Measurements from ENCODE around the gene FAM107B.

The FAM107B gene

DNA sequence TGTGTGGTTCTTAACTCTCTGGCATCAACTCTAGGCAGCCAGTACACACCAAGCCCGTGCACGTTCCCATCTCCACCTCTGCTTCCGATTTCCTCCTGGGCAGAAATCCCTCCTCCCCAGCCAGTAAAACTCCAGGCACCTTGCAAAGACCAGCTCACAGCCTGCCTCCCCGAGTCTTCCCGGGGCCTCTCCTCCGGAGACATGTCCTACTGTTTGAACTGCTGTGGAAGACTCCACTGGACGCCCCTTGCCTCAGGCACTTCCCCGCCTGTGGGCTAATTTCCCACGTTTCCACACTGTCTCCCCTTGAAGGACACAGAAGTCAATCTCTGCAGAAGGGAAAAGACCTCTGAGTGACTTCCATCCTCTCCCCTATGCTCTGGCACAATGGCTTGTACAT lies 233.3 kb downstream of the FAM107B start:
- no peaks in the 10 kb centered on the region for H3K27me3 ChIP-seq (ENCODE audit: control insufficient read depth, insufficient read depth, low read length)
- peaks cover 7% of the 10 kb centered on the region for H3K79me2 ChIP-seq
- H3K9ac ChIP-seq = no peak overlapping the region
- no peak overlapping the region for H3K4me3 ChIP-seq (ENCODE audit: low read depth, low read length)
- H3K27ac ChIP-seq = no peak overlapping the region
- H3K4me1 ChIP-seq = peaks cover 6% of the 10 kb centered on the region
- TF ChIP-seq, protein P1, sequence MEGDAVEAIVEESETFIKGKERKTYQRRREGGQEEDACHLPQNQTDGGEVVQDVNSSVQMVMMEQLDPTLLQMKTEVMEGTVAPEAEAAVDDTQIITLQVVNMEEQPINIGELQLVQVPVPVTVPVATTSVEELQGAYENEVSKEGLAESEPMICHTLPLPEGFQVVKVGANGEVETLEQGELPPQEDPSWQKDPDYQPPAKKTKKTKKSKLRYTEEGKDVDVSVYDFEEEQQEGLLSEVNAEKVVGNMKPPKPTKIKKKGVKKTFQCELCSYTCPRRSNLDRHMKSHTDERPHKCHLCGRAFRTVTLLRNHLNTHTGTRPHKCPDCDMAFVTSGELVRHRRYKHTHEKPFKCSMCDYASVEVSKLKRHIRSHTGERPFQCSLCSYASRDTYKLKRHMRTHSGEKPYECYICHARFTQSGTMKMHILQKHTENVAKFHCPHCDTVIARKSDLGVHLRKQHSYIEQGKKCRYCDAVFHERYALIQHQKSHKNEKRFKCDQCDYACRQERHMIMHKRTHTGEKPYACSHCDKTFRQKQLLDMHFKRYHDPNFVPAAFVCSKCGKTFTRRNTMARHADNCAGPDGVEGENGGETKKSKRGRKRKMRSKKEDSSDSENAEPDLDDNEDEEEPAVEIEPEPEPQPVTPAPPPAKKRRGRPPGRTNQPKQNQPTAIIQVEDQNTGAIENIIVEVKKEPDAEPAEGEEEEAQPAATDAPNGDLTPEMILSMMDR (IDR thresholded peaks at IDR 0.05) = no peak
- no peaks in the 10 kb centered on the region for H3K9me3 ChIP-seq (ENCODE audit: control insufficient read depth, low read length)
- no peaks in the 10 kb centered on the region for H3K36me3 ChIP-seq (ENCODE audit: control insufficient read depth, insufficient read depth, low read length)
- no peak overlapping the region for H2AFZ ChIP-seq
- no peak overlapping the region for H3K4me2 ChIP-seq (ENCODE audit: low read length)

- H3K27ac ChIP-seq = no peak overlapping the region
- no peak overlapping the region for H3K4me2 ChIP-seq (ENCODE audit: low read length)
- H3K79me2 ChIP-seq = peaks cover 9% of the 10 kb centered on the region
- TF ChIP-seq, protein P1 (IDR thresholded peaks at IDR 0.05) = no peak
- no peak overlapping the region for H3K4me3 ChIP-seq (ENCODE audit: low read depth, low read length)
- H3K27me3 ChIP-seq (ENCODE audit: control insufficient read depth, insufficient read depth, low read length) = no peaks in the 10 kb centered on the region
- no peak overlapping the region for H3K9ac ChIP-seq
- H3K4me1 ChIP-seq = peaks cover 6% of the 10 kb centered on the region
- H2AFZ ChIP-seq = no peak overlapping the region
- H3K9me3 ChIP-seq (ENCODE audit: control insufficient read depth, low read length) = no peaks in the 10 kb centered on the region
- no peaks in the 10 kb centered on the region for H3K36me3 ChIP-seq (ENCODE audit: control insufficient read depth, insufficient read depth, low read length)
Observed at GRCh38 chr10:14540611-14541010, 234.1 kb downstream of the FAM107B start.

- Histone ChIP-seq H3K79me2 (peaks cover 9% of the 10 kb centered on the region), H3K27me3 (ENCODE audit: control insufficient read depth, insufficient read depth, low read length) (no peaks in the 10 kb centered on the region), H3K4me2 (ENCODE audit: low read length) (no peak overlapping the region), H3K9ac (no peak overlapping the region), H3K4me3 (ENCODE audit: low read depth, low read length) (no peak overlapping the region), H3K4me1 (peaks cover 6% of the 10 kb centered on the region), H3K27ac (no peak overlapping the region), H3K9me3 (ENCODE audit: control insufficient read depth, low read length) (no peaks in the 10 kb centered on the region), H2AFZ (no peak overlapping the region), H3K36me3 (ENCODE audit: control insufficient read depth, insufficient read depth, low read length) (no peaks in the 10 kb centered on the region)
- TF ChIP-seq, protein P1 (IDR thresholded peaks at IDR 0.05) = no peak
Observed at GRCh38 chr10:14540062-14540461, 234.6 kb downstream of the FAM107B start.

GRCh38 chr10:14539176-14539575 lies 235.5 kb downstream of the FAM107B start:
- Histone ChIP-seq H2AFZ (no peak overlapping the region), H3K27me3 (ENCODE audit: control insufficient read depth, insufficient read depth, low read length) (no peaks in the 10 kb centered on the region), H3K36me3 (ENCODE audit: control insufficient read depth, insufficient read depth, low read length) (no peaks in the 10 kb centered on the region), H3K9ac (no peak overlapping the region), H3K79me2 (peaks cover 11% of the 10 kb centered on the region), H3K27ac (no peak overlapping the region), H3K4me3 (ENCODE audit: low read depth, low read length) (no peak overlapping the region), H3K4me1 (peaks cover 6% of the 10 kb centered on the region), H3K9me3 (ENCODE audit: control insufficient read depth, low read length) (no peaks in the 10 kb centered on the region), H3K4me2 (ENCODE audit: low read length) (no peak overlapping the region)
- TF ChIP-seq, protein P1 (IDR thresholded peaks at IDR 0.05) = no peak

Measured in parathyroid adenoma (tissue), 2 donors.